NCI-H526 treated with DMSO at 0.1 percent for 48 hours (cell line): Measurements from ENCODE around the gene PCDHGA4.
"Not testable (repeated sequence)": the region's sequence is repeated elsewhere in the genome, so short reads cannot be mapped to it uniquely, and the experiment has no call there.

ENCODE experiments used
- DNase-seq: peaks from one replicate; lab custom pipeline; 2025; lab: John Stamatoyannopoulos, UW

The PCDHGA4 gene

DNA sequence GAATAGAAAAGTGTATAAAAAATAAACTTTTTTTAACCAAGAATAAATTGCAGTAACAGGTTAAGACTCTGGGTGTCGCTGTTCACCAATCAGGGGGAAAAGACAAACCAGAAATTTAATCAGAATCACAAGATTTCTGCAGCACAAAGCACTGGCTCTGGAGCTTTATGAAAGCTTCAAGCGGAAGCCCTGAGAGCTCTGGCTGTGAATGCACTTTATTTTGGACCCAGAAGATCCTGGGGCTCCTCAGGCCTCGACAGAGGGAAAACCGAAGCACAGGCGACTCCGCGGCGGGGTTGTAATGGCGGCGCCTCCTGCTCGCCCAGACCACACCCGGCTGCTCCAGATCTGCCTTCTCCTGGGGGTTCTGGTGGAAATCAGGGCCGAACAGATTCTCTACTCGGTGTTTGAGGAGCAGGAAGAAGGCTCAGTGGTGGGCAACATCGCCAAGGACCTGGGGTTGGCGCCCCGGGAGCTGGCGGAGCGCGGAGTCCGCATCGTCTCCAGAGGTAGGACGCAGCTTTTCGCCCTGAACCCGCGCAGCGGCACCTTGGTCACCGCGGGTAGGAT lies at the start of gene PCDHGA4:
Gene PCDHGA4, plus strand, starts transcription at position 122 of the 570 bp plus-strand sequence. Its CDS starts 87 bp downstream, at position 209.
- no peak for DNase-seq

DNA sequence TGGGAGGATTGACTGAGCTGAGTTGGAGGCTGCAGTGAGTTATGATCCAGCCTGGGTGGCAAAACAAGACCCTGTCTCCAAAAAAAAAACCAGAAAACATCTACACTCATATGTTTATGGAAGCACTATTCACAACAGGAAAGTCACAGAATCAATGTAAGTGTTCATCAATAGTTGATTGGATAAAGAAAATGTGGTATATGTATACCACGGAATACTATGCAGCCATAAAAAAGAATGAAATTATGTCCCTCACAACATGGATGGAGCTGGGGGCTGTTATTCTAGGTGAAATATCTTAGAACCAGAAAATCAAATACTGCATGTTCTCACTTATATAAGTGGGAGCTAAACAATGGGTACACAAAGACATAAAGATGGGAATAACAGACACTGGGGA lies 48.2 kb upstream of the PCDHGA4 start:
- DNase-seq, result no peak

DNA sequence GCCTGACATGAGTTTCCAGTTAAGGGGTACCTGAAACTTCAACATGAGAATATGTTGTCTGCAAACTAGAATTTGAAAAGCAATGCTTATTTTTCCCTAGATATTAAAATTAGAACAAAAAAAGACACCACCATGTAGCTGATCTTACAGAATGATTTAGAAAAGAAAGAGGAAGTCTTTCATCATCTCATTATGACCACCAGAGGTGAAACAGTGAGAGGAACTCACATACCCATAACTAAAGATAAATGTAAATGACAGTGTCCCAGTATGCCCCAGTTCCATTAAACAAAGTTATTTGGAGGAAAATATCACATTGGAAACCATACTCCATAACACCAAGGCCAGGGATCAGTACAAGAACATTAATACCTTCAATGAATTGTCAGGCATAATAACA lies 41.1 kb upstream of the PCDHGA4 start:
- DNase-seq, result no peak

DNA sequence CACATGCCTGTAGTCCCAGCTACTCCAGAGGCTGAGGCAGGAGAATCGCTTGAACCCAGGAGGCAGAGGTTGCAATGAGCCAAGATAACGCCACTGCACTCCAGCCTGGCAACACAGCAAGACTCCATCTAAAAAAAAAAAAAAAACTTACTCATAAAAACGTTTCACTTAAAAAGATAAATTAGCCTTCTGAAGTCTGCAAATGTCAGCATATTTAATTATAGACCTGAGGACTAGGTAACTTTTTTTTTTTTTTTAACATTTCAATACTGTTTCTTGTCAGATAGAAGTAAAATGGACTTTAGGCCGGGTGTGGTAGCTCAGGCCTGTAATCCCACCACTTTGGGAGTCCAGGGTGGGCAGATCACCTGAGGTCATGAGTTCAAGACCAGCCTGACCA lies 37.9 kb upstream of the PCDHGA4 start:
- not testable (repeated sequence) for DNase-seq

DNA sequence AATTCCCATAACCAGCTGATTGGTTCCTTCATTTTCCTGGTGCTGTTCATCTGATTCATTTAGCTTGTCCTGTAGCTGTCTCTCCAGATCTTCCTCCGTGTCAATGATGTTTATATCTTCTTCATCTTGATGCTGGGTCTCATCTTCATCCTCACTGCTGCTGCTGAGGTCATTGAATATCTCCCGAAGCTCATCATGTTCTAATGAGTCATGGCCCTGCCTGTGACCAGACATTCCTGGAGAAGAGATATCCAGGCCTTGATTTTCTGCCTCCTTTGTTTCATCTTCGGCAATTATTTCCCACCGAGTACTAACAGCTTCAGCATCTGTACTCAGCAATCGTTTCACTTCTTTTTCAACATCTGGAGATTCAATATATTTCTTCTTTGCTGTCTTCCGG lies 35.6 kb upstream of the PCDHGA4 start:
- no peak for DNase-seq

DNA sequence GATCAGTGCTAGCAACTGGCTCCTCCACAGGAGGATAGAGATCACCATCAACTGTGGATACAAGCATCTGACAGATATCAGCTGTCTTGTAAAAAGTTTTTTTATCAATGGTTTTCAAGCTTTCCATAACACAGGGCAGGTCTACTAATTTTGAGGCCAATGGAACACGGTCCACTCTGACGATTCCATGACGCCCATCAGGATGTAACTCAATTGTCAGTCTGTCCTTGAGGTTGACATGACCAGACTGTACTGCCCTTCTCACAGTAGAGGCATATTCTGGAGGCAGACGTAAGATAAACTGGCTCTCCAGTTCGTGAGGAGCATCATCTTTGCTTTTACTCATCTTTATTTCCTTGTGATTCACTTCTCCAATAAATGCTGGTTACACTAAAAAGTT lies 35.1 kb upstream of the PCDHGA4 start:
- no peak for DNase-seq

DNA sequence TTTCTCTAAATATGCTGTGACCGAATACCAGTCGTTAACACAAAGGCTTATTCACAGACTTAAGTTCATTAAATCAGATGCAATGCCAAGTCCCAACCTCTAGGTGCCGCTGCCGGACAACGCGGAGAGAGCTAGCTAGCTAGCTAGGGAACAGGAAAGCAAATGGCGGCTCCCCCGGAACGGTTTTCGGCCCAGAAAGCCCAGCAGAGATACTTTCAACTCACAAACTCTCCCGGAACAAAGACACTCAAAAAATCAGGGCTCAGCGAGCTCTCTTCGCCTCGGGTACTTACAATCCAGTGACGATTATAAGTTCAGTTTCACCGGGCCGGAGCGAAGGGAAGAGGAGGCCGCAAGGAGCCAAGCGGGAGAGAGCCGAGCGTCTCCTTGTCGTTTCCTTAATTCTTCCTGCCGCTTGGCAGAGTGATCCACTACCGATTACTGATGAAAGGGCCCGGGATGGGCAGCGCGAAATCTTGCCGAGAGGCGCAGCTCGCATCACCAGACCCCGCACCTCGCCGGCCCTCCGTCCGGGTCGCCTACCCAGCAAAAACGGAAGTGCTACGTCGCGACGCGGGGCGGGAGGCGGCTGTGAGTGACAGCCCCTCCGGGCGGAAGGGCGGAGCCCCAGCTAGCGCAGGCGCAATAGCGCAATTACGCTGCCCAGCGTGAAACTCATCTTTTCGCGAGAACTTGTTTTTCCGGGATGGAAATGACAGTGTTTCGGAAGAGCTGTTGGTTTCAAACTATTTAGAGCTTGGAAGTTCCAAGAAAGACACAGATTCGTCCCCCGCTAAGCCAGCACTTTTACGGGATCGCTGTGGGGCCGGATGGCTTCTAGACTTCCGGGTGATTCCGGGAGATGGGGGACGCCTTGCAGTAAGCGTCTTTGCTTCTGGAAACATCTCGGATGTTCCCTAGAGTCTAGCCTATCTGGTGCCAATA lies 34.3 kb upstream of the PCDHGA4 start, which contains the start of gene TAF7:
Gene TAF7, minus strand, starts transcription at position 560 of the 945 bp plus-strand sequence. CDS start 740 bp downstream, outside the sequence.
- DNase-seq, result peak; percentile 81

DNA sequence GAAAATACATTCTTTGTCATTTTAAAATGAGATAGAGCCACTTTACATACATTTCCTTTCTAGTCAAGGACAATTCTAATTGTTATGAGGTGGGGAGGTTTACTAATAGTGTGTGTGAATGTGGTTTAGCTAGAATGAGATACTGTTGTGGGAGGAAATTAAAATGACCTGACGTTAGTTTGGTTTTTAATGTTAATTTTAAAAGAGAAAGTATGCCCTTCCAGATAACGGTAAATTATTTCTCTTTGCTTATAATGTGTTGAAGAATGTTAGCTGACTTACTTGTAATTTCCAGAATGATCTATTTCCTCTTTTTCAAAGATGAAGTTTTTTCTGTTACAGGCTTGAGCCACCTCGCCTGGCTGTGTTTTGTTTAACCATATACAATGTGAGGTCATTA lies 32.6 kb upstream of the PCDHGA4 start:
- no peak for DNase-seq

DNA sequence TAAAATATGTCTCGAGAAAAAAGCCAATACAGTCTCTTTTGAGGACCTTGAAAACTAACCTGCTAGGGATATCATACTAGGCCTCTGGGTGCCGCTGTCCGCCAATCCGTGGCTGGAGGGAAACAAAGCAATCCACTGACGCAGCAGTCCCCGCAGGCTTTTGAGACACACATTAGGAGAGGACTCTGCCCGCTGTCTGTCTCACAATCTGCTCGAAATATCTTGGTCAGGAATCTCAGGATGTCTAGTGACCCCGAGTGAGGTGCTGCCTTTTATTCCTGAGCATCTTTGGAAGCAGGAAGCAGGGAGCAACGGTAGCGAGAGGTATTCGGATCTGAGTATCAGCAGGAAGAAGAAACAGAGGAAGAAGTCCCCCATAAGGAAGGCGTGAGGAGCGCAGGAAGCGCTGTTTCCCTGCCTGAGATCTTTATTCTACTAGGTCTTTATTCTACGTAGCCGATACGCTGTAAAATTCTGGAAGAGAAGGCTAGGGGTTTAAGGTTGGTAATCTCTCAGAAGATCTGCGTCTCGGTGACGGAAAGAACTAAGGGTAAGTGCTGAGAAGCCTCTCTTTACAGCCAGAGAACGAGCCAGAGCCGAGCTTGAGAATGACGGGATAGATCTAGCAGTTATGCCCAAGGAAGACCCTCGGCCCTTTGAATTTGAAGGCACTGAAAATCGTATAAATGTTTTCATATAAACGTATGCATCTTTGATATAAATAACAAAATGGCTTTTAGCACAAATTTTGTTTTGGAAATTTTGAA lies 28.6 kb upstream of the PCDHGA4 start:
- peak; percentile 46 for DNase-seq

DNA sequence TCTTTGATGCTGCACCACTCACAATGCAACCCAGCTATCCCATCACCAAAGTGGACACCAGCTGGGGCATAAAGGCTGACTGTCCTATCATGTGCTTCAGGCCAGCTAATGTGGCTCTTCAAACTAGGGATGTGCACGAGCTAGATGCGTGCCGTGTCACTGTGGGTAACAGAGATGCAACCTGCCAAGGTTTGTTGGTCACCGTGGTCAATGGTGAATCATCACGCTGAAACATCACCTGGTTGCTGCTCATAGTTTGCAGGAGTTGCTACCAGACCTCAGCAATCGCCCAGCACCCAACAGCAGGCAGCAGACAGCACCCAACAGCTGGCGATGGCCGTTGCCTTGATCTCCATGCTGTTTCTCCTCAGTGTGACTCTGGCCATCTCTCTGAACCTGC lies 26.6 kb upstream of the PCDHGA4 start:
- no peak for DNase-seq

DNA sequence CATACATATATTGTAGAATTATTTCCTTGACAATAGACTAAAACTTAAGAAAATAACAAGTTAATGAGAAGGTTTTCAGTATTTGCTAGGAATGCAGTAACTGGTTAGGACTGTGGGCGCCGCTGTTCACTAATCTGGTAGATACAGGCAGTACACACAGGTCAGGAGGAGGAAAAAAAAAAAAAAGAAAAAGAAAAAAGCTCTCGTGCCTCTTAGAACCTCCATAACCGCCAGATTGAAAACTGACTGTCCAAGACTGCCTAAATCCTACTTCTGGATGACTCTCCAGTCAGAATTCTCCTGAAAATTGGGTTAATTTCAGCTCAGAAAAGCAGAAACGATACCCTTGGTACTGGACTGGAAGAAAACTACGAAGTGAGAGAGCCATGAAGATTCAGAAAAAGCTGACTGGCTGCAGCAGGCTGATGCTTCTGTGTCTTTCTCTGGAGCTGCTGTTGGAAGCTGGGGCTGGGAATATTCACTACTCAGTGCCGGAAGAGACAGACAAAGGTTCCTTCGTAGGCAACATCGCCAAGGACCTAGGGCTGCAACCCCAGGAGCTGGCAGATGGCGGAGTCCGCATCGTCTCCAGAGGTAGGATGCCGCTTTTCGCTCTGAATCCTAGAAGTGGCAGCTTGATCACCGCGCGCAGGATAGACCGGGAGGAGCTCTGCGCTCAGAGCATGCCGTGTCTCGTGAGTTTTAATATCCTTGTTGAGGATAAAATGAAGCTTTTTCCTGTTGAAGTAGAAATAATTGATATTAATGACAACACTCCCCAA lies 24.3 kb upstream of the PCDHGA4 start, which contains the start of gene PCDHGA1:
Gene PCDHGA1, plus strand, starts transcription at position 216 of the 782 bp plus-strand sequence.
- peak; percentile 62 for DNase-seq

DNA sequence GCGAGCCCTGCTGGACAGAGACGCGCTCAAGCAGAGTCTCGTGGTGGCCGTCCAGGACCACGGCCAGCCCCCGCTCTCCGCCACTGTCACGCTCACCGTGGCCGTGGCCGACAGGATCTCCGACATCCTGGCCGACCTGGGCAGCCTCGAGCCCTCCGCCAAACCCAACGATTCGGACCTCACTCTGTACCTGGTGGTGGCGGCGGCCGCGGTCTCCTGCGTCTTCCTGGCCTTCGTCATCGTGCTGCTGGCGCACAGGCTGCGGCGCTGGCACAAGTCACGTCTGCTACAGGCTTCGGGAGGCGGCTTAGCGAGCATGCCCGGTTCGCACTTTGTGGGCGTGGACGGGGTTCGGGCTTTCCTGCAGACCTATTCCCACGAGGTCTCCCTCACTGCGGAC lies 22.2 kb upstream of the PCDHGA4 start:
- not testable (repeated sequence) for DNase-seq

DNA sequence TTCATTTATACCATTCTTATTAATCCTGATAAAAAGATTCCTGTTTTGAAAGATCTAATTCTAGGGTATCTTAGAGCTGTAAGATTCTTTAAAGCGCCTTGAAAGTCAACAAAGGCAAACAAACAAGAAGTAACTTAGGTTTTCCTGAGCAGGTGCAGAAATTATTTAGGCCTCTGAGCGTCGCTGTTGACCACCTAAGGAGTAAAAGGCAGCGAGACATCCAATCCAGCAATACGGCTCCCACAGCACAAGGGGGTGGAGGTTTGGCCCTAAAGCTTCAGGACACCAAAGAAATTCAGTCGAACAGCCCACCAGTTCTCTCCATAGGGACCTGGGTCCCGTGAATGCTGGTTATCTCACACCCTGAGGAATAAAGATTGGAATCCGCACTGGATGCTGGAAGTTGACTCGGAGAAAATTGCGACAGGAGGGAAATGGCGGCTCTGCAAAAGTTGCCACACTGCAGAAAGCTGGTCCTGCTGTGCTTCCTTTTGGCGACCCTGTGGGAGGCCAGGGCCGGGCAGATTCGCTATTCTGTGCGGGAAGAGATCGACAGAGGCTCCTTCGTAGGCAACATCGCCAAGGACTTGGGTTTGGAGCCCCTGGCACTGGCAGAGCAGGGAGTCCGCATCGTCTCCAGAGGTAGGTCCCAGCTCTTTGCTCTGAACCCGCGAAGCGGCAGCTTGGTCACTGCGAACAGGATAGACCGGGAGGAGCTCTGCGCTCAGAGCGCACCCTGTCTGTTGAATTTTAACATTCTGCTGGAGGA lies 16.1 kb upstream of the PCDHGA4 start, which contains the start of gene PCDHGA2:
Gene PCDHGA2, plus strand, starts transcription at position 223 of the 769 bp plus-strand sequence.
- DNase-seq, result no peak

DNA sequence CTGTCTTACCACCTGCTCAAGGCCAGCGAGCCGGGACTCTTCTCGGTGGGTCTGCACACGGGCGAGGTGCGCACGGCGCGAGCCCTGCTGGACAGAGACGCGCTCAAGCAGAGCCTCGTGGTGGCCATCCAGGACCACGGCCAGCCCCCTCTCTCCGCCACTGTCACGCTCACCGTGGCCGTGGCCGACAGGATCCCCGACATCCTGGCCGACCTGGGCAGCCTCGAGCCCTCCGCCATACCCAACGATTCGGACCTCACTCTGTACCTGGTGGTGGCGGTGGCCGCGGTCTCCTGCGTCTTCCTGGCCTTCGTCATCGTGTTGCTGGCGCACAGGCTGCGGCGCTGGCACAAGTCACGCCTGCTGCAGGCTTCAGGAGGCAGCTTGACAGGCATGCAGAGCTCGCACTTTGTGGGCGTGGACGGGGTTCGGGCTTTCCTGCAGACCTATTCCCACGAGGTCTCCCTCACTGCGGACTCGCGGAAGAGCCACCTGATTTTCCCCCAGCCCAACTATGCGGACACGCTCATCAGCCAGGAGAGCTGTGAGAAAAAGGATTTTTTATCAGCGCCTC lies 14.0 kb upstream of the PCDHGA4 start:
- not testable (repeated sequence) for DNase-seq

DNA sequence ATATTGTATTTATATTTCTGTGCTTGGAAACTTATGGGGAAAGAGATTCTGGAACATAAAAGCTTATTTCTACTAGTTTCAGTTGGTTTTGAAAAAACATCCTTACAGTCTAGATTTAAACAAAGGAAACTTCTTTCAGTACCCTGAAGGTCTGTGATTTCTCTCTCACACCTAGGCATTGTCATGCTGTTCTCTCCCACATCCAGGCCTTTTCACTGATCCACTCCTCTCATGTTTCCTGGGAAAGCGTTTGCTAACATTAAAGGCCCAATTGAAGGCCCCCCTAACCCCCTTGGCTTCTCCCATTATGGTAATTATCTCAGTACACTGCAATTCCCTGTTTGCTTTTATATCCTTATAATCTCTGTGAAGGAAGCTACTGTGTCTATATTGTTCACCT lies 12.0 kb upstream of the PCDHGA4 start:
- no peak for DNase-seq

DNA sequence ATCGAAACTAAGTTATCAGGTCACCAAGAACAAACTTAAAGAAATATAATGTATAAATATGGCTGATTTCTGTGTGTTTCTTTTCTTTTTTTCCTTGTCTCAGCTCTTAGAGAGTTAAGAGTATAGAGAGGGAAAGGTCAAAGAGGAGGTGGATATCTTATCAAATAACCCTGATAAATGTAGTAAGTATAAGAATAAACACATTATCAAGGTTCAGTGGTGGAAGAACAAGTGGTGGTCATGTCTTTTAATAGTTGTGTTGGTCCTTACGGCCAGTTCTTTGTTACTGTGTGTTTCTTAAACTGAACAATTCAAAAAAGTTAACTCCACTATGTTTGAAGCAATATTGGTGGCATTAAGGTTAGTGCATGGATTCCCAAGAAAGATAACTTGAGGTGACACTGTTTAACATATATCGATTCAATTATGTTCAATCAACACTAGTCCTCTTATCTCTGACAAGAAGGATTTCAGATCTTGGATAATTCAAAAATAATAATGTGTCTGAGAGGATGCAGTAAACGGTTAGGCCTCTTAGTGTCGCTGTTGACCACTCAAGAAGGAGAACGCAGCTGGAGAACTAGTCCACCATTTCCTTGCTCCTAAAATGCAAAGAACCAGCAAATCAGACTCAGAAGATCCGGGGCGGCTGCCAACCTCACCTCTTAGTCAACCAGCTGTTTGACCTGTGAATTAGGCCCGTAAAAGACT lies 11.4 kb upstream of the PCDHGA4 start, which contains the start of gene PCDHGA3:
Gene PCDHGA3, plus strand, starts transcription at position 588 of the 711 bp plus-strand sequence. CDS start 205 bp downstream, outside the sequence.
- DNase-seq, result no peak

DNA sequence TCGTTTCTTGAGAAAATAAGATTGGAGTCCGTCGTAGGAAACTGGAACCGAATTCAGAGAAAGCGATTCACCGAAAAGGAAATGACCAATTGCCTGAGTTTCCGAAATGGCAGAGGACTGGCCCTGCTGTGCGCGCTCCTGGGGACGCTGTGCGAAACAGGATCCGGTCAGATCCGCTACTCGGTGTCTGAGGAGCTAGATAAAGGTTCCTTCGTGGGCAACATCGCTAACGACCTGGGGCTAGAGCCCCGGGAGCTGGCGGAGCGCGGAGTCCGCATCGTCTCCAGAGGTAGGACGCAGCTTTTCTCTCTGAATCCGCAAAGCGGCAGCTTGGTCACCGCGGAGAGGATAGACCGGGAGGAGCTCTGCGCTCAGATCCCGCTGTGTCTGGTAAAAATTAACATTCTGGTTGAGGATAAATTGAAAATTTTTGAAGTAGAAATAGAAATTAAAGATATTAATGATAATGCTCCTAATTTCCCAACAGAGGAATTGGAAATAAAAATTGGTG lies 10.8 kb upstream of the PCDHGA4 start:
- DNase-seq, result no peak

DNA sequence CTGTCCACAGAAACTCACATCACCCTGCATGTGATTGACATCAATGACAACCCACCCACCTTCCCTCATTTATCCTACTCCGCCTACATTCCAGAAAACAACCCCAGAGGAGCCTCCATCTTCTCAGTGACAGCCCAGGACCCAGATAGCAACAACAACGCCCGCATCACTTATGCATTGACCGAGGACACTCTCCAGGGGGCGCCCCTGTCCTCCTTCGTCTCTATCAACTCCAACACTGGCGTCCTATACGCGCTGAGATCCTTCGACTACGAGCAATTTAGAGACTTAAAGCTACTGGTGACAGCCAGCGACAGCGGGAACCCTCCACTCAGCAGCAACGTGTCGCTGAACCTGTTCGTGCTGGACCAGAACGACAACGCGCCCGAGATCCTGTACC lies 9.5 kb upstream of the PCDHGA4 start:
- no peak for DNase-seq

DNA sequence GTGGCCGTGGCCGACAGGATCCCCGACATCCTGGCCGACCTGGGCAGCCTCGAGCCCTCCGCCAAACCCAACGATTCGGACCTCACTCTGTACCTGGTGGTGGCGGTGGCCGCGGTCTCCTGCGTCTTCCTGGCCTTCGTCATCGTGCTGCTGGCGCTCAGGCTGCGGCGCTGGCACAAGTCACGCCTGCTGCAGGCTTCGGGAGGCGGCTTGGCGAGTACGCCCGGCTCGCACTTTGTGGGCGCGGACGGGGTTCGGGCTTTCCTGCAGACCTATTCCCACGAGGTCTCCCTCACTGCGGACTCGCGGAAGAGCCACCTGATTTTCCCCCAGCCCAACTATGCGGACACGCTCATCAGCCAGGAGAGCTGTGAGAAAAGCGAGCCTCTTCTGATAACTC lies 8.8 kb upstream of the PCDHGA4 start:
- DNase-seq, result not testable (repeated sequence)
